HepG2 (cell line): ENCODE results near the gene STS.

Experiments used
- GABPB1 ChIP-seq: IDR thresholded peaks from 2 replicates; pipeline ENCODE4 v1.6.1; 2016; ENCODE audit warnings: mild to moderate bottlenecking, missing genetic modification reagents, moderate library complexity, missing compliant biosample characterization
- GTF3A ChIP-seq: sonication (generic); formaldehyde crosslinking; conservative IDR thresholded peaks from 2 replicates; pipeline ENCODE4 v1.4.0; 2020; ENCODE audit warnings: mild to moderate bottlenecking, missing genetic modification reagents
- HMG20B ChIP-seq: conservative IDR thresholded peaks from 2 replicates; pipeline ENCODE4 v1.6.1; 2016; ENCODE audit warnings: missing genetic modification reagents, missing compliant biosample characterization
- JUNB ChIP-seq: sonication (generic); formaldehyde crosslinking; IDR thresholded peaks from 2 replicates; pipeline ENCODE4 v1.8.0; 2022; ENCODE audit warnings: missing genetic modification reagents, mild to moderate bottlenecking, borderline replicate concordance
- PCBP2 ChIP-seq: fragments of 200-400 bp; formaldehyde crosslinking; optimal IDR thresholded peaks from 2 replicates; pipeline ENCODE3; 2018; ENCODE audit warnings: low read length, low read depth; ENCODE audit not compliant: poor library complexity, severe bottlenecking
- REST ChIP-seq, 2 experiments: IDR thresholded peaks; 2 replicates each; pipeline ENCODE4 v1.6.1; 2011 to 2012; ENCODE audit warnings: low read length in 2 of 2, borderline replicate concordance in 1 of 2, low read depth in 1 of 2, mild to moderate bottlenecking in 1 of 2, moderate library complexity in 1 of 2
- TERF1 ChIP-seq: sonication (generic); formaldehyde crosslinking; IDR thresholded peaks from 2 replicates; pipeline ENCODE4 v1.8.0; 2022; ENCODE audit warnings: mild to moderate bottlenecking, missing genetic modification reagents, moderate library complexity
- ZFP36 ChIP-seq: fragments of 150-350 bp; IDR thresholded peaks from 2 replicates; pipeline ENCODE4 v1.6.1; 2018; ENCODE audit warnings: borderline replicate concordance, low read length, low read depth; ENCODE audit not compliant: partially characterized antibody
- ZNF207 ChIP-seq: fragments of 450-650 bp; IDR thresholded peaks from 2 replicates; pipeline ENCODE4 v1.6.1; 2016; ENCODE audit warnings: antibody characterized with exemption, borderline replicate concordance
- ZNF362 ChIP-seq: sonication (generic); formaldehyde crosslinking; IDR thresholded peaks from 2 replicates; pipeline ENCODE4 v1.4.0; 2020; ENCODE audit warnings: missing genetic modification reagents, mild to moderate bottlenecking, borderline replicate concordance
- ZSCAN20 ChIP-seq: sonication (generic); formaldehyde crosslinking; IDR thresholded peaks from 2 replicates; pipeline ENCODE4 v1.4.0; 2020; ENCODE audit warnings: missing genetic modification reagents, mild to moderate bottlenecking, borderline replicate concordance
- TF ChIP-seq, protein P1 (sequence below): IDR thresholded peaks from 2 replicates; pipeline ENCODE4 v1.6.1; 2016; ENCODE audit warnings: mild to moderate bottlenecking
- TF ChIP-seq, protein P2 (sequence below): IDR thresholded peaks from 2 replicates; pipeline ENCODE4 v1.6.1; 2016; ENCODE audit warnings: low read depth, control low read depth
- TF ChIP-seq, protein P3 (sequence below): sonication (generic); formaldehyde crosslinking; IDR thresholded peaks from 2 replicates; pipeline ENCODE4 v1.5.1; 2020; ENCODE audit warnings: missing genetic modification reagents, mild to moderate bottlenecking, borderline replicate concordance

- TF ChIP-seq ZNF207 (no peak), HMG20B (CRISPR knock-in tag) (no peak), JUNB (no peak), ZNF362 (CRISPR knock-in tag) (no peak), GTF3A (CRISPR knock-in tag) (no peak), GABPB1 (CRISPR knock-in tag) (no peak), ZFP36 (no peak), ZSCAN20 (no peak), TERF1 (CRISPR knock-in tag) (no peak), REST (IDR thresholded peaks at IDR 0.05; ENCODE audit: borderline replicate concordance in 1 of 2, low read depth in 1 of 2, low read length in 2 of 2) (no peak), PCBP2 (no peak)
- TF ChIP-seq, protein P1, sequence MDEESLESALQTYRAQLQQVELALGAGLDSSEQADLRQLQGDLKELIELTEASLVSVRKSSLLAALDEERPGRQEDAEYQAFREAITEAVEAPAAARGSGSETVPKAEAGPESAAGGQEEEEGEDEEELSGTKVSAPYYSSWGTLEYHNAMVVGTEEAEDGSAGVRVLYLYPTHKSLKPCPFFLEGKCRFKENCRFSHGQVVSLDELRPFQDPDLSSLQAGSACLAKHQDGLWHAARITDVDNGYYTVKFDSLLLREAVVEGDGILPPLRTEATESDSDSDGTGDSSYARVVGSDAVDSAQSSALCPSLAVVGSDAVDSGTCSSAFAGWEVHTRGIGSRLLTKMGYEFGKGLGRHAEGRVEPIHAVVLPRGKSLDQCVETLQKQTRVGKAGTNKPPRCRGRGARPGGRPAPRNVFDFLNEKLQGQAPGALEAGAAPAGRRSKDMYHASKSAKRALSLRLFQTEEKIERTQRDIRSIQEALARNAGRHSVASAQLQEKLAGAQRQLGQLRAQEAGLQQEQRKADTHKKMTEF (CRISPR knock-in tag), result no peak
- TF ChIP-seq, protein P2, sequence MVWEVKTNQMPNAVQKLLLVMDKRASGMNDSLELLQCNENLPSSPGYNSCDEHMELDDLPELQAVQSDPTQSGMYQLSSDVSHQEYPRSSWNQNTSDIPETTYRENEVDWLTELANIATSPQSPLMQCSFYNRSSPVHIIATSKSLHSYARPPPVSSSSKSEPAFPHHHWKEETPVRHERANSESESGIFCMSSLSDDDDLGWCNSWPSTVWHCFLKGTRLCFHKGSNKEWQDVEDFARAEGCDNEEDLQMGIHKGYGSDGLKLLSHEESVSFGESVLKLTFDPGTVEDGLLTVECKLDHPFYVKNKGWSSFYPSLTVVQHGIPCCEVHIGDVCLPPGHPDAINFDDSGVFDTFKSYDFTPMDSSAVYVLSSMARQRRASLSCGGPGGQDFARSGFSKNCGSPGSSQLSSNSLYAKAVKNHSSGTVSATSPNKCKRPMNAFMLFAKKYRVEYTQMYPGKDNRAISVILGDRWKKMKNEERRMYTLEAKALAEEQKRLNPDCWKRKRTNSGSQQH (CRISPR knock-in tag), result no peak
- TF ChIP-seq, protein P3, sequence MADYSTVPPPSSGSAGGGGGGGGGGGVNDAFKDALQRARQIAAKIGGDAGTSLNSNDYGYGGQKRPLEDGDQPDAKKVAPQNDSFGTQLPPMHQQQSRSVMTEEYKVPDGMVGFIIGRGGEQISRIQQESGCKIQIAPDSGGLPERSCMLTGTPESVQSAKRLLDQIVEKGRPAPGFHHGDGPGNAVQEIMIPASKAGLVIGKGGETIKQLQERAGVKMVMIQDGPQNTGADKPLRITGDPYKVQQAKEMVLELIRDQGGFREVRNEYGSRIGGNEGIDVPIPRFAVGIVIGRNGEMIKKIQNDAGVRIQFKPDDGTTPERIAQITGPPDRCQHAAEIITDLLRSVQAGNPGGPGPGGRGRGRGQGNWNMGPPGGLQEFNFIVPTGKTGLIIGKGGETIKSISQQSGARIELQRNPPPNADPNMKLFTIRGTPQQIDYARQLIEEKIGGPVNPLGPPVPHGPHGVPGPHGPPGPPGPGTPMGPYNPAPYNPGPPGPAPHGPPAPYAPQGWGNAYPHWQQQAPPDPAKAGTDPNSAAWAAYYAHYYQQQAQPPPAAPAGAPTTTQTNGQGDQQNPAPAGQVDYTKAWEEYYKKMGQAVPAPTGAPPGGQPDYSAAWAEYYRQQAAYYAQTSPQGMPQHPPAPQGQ (CRISPR knock-in tag), result no peak
These were observed 5.7 kb downstream of the STS start for GRCh38 chrX:7153231-7153630.
